ENCODE measurements around the gene KLK3. TPM values are rescaled to one million over a fixed set of nuclear protein-coding genes. Genes with fewer than 3 reads are reported as not detected.

Gene KLK3
- polyA plus RNA-seq, 2 of the 4 experiments (the other 2 are of a cell fraction): not detected

- ATAC-seq (peak in 1 of 2 experiments; percentile 25; a peak in 2 of 6 replicates), FAIRE-seq (no peak), DNase-seq (ENCODE audit: low read depth in 1 of 2, low spot score in 1 of 2) (no peak)
- TF ChIP-seq FOXS1 (CRISPR knock-in tag; IDR thresholded peaks at IDR 0.05) (no peak), NR3C1 (IDR thresholded peaks at IDR 0.05) (no peak), HOXB5 (CRISPR knock-in tag; IDR thresholded peaks at IDR 0.05) (no peak), USF2 (IDR thresholded peaks at IDR 0.05) (no peak), EP300 (IDR thresholded peaks at IDR 0.05) (no peak)
- POLR2A ChIA-PET: no interaction called here
- Histone ChIP-seq H3K27ac (no peak overlapping the region), H3K4me3 (no peak overlapping the region), H3K9me3 (no peaks in the 10 kb centered on the region), H3K4me1 (no peaks in the 10 kb centered on the region), H3K4me2 (no peak overlapping the region)
- WGBS (ENCODE audit: missing lambda C conversion rate): 9% methylated on average over 9 of the region's 9 CpGs
- CTCF ChIA-PET: interaction anchor here (1.5 kb wide), 1 partner anchor 38 kb away, joined by 3 read pairs; no protein-coding TSS in a partner anchor
These were observed 21.2 kb downstream of the KLK3 start for GRCh38 chr19:50875795-50876422.

DNA sequence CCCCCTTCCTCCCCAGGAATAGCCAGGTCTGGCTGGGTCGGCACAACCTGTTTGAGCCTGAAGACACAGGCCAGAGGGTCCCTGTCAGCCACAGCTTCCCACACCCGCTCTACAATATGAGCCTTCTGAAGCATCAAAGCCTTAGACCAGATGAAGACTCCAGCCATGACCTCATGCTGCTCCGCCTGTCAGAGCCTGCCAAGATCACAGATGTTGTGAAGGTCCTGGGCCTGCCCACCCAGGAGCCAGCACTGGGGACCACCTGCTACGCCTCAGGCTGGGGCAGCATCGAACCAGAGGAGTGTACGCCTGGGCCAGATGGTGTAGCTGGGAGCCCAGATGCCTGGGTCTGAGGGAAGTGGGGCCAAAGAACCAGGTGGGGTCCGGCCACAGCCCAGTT is 21.7 kb downstream of the KLK3 start:
- ATAC-seq: no peak
- no peak for FAIRE-seq
- DNase-seq (ENCODE audit: low read depth in 1 of 2, low spot score in 1 of 2): no peak
- ChIA-PET POLR2A (no interaction called here), CTCF (no interaction called here)
- Histone ChIP-seq H3K4me2 (no peak overlapping the region), H3K9me3 (no peaks in the 10 kb centered on the region), H3K4me3 (no peak overlapping the region), H3K4me1 (no peaks in the 10 kb centered on the region), H3K27ac (no peak overlapping the region)
- TF ChIP-seq HOXB5 (CRISPR knock-in tag; IDR thresholded peaks at IDR 0.05): no peak
- no peak for TF ChIP-seq NFE2L2 (conservative IDR thresholded peaks at IDR 0.05; ENCODE audit: low read length)
- TF ChIP-seq POLR2AphosphoS2 (conservative IDR thresholded peaks at IDR 0.05; ENCODE audit: low read length): no peak
- no peak for TF ChIP-seq RNF2 (IDR thresholded peaks at IDR 0.05; ENCODE audit: borderline replicate concordance, low read depth)
- no peak for TF ChIP-seq MAZ (IDR thresholded peaks at IDR 0.05; ENCODE audit: borderline replicate concordance, low read depth, low read length)
- no peak for TF ChIP-seq CTCF (IDR thresholded peaks at IDR 0.05)
- TF ChIP-seq BCL3 (IDR thresholded peaks at IDR 0.05): no peak
- no peak for TF ChIP-seq HEYL (CRISPR knock-in tag; IDR thresholded peaks at IDR 0.05)
- no peak for TF ChIP-seq NPAS2 (CRISPR knock-in tag; IDR thresholded peaks at IDR 0.05; ENCODE audit: borderline replicate concordance)
- TF ChIP-seq CHD4 (IDR thresholded peaks at IDR 0.05; ENCODE audit: borderline replicate concordance): no peak
- TF ChIP-seq JUN (IDR thresholded peaks at IDR 0.05): no peak
- TF ChIP-seq GATA3 (IDR thresholded peaks at IDR 0.05; ENCODE audit: borderline replicate concordance): no peak
- TF ChIP-seq, protein P1, sequence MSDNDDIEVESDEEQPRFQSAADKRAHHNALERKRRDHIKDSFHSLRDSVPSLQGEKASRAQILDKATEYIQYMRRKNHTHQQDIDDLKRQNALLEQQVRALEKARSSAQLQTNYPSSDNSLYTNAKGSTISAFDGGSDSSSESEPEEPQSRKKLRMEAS (IDR thresholded peaks at IDR 0.05): no peak
- no peak for TF ChIP-seq FOSL2 (IDR thresholded peaks at IDR 0.05)
- no peak for TF ChIP-seq FOSL2 (CRISPR knock-in tag; IDR thresholded peaks at IDR 0.05)
- no peak for TF ChIP-seq KDM1A (IDR thresholded peaks at IDR 0.05; ENCODE audit: low read depth)
- WGBS (ENCODE audit: missing lambda C conversion rate): 31% methylated on average over 6 of the region's 7 CpGs

DNA sequence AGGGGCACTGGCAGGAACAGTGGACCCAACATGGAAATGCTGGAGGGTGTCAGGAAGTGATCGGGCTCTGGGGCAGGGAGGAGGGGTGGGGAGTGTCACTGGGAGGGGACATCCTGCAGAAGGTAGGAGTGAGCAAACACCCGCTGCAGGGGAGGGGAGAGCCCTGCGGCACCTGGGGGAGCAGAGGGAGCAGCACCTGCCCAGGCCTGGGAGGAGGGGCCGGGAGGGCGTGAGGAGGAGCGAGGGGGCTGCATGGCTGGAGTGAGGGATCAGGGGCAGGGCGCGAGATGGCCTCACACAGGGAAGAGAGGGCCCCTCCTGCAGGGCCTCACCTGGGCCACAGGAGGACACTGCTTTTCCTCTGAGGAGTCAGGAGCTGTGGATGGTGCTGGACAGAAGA is 22.6 kb downstream of the KLK3 start:
- no peak overlapping the region for H3K27ac ChIP-seq
- WGBS (ENCODE audit: missing lambda C conversion rate): 39% methylated on average over 8 of the region's 8 CpGs

More for the DNA sequence above, 22.6 kb downstream of the KLK3 start:
- no peak for TF ChIP-seq NFE2L2 (conservative IDR thresholded peaks at IDR 0.05; ENCODE audit: low read length)
- TF ChIP-seq HEYL (CRISPR knock-in tag; IDR thresholded peaks at IDR 0.05): no peak
- TF ChIP-seq NR3C1 (IDR thresholded peaks at IDR 0.05): no peak
- no peak for TF ChIP-seq RNF2 (IDR thresholded peaks at IDR 0.05; ENCODE audit: borderline replicate concordance, low read depth)
- TF ChIP-seq POLR2AphosphoS2 (conservative IDR thresholded peaks at IDR 0.05; ENCODE audit: low read length): no peak
- no peak for TF ChIP-seq MYC (IDR thresholded peaks at IDR 0.05; ENCODE audit: borderline replicate concordance, low read length)
- TF ChIP-seq CTCF (IDR thresholded peaks at IDR 0.05): no peak
- TF ChIP-seq, protein P1 (IDR thresholded peaks at IDR 0.05): no peak
- TF ChIP-seq HDAC2 (IDR thresholded peaks at IDR 0.05): no peak
- TF ChIP-seq CBX8 (IDR thresholded peaks at IDR 0.05): no peak
- FAIRE-seq (no peak), ATAC-seq (no peak), DNase-seq (ENCODE audit: low read depth in 1 of 2, low spot score in 1 of 2) (no peak)
- ChIA-PET POLR2A (no interaction called here), CTCF (no interaction called here)
- no peaks in the 10 kb centered on the region for H3K9me3 ChIP-seq
- H3K4me1 ChIP-seq: no peaks in the 10 kb centered on the region
- no peak overlapping the region for H3K4me3 ChIP-seq
- H3K4me2 ChIP-seq: no peak overlapping the region

Data from A549 (cell line).